Right renal pelvis (tissue), 4 donors: ENCODE measurements around the gene MEF2C. TPM values are rescaled to one million over a fixed set of nuclear protein-coding genes. Genes with fewer than 3 reads are reported as not detected.
"Not testable (repeated sequence)": the region's sequence is repeated elsewhere in the genome, so short reads cannot be mapped to it uniquely, and the experiment has no call there.

Source experiments
- DNase-seq, 4 donors: peaks; one replicate each; pipeline ENCODE4 v3.0.0-alpha.2; 2013; ENCODE audit warnings: low read depth in 4 of 4, low spot score in 3 of 4, missing footprints in 1 of 4
- polyA plus RNA-seq, 4 donors: library from polyadenylated mRNA; unstranded; fragments of 120-200 nt; gene quantifications; one replicate each; pipeline ENCODE4 v1.2.1, GENCODE V29; 2013; ENCODE audit not compliant: insufficient read length in 4 of 4

Gene MEF2C
- 10 to 100 TPM; 35.7 to 47.2 (median 43.0) TPM for polyA plus RNA-seq

DNA sequence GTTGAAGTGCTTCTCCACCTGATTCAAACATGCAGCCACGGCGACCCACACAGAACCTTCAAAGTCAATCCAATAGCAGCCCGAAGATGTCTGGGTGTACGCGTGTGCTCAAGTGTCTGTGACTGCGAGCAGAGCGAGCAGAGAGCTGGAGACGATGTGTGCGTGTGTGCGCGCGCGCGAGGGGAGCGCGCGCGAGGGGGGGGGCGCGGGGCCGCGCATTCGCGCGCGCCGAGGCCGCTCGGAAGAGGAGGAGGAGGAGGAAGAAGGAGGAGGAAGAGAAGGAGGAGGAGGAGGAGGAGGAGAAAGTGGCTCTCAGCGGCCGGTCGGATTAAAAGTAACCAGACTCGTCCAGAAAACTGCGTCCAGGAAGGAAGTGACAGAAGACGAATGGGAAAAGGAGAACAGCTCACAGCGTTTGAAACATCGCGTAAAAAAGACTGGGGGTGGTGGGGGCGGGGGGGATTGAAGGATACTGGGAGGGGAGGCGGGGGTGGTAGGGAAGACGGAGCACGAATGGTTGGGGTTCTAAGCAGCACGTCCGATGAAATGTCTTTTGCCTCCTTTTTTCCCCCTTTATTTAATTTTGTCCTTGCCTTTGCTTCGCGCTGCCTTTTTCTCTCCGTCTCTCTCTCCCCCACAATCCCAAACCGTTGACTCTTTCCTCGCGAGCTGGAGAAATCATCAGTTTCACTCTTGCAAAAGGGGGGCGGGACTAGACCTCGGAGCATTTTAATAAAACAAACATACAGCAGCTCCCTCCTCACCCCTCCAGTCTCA, at the start of gene MEF2C:
TSS of gene MEF2C (minus strand) at position 126 of the 777 bp plus-strand sequence. CDS start 59,396 bp downstream, outside the sequence.
- peak; percentile 59 to 72 (median 66) for DNase-seq

DNA sequence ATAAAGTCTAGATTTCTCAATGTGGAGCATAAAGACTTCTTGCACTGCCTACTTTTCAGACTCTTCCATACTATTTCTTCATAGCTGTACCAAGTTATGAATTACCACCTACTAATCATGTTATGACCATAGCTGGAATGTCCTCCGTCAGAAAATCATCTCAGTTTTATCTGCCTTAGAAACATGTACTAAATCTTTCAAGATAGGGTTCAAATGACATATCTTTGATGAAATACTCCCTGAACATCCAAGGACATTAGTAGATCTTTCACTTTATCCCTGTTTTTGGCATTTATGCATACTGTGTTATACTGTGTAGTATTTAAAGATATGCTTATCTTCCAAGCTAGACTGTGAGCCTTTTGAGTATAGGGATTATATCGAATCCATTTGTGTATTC, 49.6 kb upstream of the MEF2C start:
- DNase-seq, result no peak

DNA sequence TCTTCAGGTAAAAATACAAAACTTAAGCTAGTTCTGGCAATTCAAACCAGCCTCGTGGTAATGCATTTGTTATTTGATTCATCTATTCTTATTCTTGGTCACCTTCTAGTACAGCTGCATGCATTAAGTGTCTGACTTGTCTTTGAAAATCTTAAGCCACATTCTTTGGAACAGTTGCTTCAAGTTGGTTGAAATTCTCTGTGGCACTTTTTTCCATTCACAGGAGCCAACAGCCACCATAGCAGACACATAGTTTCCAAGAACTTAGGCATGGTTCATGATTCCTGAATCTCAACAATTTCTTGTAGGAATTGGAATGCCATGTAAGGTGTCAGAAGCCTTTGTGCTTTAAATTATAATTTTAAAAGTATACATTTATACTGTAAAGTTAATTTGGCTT, 47.4 kb upstream of the MEF2C start:
- DNase-seq, result no peak

DNA sequence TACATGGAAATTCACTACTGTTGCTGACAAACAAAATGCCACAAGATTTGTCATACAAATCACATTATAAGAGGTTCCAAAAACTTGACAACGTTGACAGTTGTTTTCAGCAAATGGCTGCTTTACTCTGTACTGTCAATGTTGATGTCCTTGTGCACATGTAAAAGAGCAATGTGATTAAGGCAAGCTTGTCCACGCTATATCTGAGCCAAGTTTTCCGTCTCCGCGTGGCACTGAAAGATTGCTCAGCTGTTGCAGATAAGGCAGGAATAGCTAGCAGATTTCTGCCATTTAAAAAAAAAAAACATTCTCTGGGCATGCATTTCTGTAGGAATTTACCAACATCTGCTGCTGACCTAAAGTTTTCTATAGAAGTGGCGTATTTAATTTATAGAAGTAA, 46.4 kb upstream of the MEF2C start:
- no peak for DNase-seq

DNA sequence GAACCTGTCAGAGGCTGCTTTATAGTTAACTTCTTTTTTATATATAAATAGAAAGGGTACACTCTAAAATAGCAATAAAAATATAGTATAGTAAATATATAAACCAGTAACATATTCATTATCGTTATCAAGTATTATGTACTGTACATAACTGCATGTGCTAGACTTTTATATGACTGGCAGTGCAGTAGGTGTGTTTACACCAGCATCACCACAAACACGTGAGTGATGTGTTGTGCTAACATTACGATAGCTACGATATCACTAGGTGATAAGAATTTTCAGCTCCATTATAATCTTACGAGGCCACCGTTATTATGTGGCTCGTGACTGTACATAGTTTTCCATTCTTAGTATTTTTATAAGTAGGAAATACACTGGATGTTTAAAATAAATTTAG, 43.8 kb upstream of the MEF2C start:
- no peak for DNase-seq

DNA sequence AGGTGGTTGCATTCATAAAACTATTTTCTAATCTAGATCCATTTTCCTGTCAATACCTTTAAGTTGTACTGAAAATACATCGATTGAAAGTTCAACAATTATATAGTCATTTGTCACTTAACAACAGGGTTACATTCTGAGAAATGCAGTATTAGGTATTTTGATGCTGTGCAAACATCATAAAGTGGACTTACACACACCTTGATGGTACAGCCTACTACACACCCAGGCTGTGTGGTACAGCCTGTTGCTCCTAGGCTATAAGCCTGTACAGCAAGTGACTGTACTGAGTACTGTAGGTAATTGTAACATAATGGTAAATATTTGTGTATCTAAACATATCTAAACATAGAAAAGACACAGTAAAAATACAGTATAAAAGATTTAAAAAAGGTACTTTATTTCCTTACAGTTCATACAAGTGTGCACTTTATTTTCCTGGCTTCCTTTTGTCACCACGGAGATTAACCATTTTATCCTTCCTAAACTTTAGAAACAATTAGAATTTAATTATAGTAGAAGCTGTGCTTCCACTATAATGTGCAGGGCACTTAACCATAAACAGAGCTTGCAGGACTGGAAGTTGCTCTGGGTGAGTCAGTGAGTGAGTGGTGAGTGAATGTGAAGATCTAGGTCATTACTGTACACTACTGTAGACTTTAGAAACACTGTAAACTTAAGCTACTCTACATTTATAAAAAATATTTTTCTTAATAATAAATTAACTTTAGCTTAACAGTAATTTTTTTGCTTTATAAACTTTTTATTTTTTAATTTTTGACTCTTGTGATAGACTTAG, 42.9 kb upstream of the MEF2C start:
- DNase-seq, result no peak

DNA sequence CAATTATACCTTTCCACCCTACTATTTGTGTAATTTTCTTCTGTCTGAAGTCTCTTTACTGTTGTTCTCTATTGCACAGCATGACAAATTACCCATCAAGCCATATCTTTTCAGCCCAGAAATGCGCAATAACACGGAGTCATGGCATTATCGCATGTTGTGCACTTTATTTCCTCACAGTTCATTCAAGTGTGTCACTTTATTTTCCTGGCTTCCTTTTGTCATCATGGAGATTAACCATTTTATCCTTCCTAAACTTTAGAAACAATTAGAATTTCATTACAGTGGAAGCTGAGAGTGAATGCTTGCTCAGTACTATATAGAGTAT, 41.3 kb upstream of the MEF2C start:
- DNase-seq, result no peak

DNA sequence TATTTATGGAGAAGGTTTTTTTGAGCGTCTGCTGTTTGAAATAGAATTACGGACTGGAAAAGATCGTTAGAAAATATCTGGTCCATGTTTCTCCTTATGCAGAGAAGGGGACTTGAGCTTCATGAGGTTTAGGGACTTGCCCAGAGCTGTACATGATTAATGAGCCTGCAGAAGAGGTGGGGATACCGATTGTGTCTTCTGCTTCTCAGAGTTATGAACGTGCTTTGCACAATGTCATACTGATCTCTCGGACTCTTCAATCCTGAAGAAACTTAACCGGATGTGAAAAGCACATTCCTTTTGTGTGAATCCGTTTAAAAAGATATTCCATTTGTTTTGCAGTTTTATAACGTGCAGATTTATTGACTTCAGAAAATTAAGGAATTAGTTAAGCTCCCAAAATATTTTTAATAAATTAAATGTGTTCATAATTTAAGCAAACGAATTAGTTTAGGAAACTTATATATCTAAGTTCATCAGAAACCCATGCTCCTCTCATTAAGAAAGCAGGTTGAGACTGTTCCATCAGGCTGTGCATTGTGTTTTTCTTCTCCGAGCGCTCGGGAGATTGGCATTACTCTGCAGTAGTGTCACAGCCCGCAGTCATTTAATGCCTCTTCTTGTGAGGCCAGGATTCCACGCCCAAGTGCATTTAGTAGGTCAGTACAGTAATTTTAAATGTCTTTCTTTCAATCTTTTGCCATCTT, 40.8 kb upstream of the MEF2C start:
- no peak for DNase-seq

DNA sequence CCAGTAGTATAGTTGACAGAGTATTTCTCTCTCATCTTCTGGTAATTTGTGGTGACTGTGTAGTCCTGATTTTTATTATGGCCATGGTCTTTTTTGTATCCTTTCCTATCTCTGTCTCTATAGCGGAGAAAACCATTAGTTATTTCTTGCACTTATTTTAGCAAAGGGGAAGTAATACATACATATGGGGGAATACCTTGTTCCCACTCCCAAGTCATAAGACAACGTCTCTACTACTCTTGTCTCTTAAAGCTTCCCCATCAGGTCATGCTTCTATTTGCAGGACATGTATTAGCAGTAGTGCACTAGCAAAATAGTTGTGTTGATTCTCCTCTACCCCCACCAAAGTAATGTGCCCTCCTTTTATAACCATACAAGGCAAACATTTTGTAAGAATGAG, 29.8 kb upstream of the MEF2C start:
- not testable (repeated sequence) for DNase-seq

DNA sequence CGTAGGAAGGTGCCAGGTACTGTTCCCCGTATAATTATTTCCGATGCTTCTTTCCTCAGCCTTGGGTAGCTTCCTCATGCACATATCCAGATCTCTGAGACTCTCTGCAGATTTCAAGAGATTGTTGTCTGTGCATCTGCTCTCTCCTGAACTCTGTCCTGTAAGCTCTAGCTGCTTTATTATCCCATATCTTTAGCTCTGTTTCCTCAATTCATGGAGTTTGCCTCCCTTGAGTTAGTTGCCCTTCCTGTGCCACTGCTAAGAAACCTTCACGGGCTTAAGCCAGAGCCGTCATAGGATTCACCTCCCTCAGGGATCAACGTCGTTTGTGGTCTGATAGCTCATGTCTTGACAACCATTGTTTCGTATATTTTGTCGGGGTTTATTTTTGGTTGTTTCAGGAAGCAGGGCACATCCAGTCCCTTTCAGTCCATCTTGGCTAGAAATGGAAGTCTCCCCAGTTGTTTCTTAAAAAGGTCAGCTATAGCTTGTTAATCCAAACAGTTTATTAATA, 28.1 kb upstream of the MEF2C start:
- DNase-seq, result not testable (repeated sequence)

DNA sequence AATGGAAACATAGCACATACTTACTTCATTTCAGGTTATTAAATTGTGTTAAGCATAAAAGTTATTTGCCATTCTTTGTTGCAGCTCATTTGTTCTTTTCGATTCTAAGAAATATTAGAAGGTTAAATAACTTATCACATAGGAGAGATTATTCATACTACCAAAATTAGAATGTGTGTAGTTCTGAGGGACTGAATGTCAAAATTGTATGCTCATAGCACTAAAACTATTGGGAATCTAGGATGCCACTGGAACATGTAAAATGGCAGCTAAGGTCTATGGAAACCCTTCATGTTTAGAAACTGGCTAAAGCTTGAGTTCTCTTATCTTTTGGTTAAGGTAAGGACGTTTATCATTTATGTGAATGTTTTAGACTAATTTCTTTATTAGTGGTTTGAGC, 21.5 kb upstream of the MEF2C start:
- not testable (repeated sequence) for DNase-seq

DNA sequence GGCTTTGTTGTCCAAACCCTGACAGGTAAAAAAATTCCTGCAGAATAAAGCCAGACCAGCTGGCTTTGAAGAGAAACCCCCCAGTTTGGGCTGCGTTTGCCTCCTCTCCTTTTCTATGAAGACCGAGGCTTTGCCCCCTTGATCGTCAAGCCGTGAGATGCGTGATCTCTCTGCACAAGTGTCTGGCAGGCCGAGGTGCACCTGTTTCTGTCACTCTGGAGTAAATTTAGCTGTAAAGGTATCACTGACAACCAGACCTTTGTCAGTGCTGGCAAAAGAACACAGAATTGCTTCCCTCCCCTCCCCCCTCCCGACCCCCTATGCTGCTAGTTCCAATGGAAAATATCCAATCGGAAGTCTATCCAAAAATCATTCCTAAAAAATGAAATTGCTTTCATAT, 21.0 kb upstream of the MEF2C start:
- DNase-seq, result not testable (repeated sequence)

DNA sequence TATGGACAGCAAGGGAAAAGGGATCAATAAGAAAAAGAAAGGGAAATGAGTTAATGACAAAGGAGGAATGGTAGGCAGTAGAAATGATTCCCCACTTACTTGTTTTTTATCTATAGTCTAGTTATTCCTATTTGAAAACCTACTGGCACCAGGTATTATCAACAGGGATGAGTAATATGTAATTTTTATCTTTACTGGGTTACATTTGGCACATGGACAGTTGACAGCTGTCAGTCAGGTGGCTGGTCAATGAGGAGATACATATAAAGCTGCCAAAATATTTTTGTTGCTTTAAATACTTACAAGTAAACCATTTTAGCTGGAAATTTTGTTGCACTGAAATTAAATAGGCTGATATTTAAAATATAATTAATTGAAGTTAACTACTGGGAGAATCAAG, 18.1 kb upstream of the MEF2C start:
- not testable (repeated sequence) for DNase-seq

DNA sequence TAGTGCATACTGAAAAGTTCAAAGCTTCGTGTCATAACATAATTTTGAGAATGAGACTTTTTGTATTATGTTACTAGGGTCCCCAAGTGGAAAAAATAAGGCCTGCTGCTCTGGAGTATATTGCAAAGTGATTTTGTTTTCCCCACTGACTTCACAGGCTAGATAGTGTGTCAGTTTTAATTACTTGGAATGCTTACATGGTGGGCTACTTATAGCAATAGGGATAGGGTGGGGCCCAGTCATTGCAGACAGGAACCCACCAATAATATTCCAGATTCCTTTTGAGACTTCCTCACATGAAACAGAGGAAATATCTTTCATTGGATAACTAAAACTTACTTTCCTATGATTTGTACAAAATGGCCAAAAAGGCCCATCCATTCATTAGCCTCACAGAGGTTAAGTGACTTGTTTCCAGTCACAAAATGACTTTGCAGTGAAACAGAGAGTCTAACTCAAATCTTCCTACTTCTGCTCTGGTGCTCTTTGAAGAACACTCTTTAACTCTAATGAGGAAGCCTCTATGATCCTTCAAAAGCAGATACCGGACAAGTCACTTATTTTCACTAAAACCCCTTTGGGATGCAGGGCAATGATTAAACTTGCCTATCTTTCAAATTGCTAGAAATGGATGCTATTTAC, 16.2 kb upstream of the MEF2C start:
- DNase-seq, result no peak

DNA sequence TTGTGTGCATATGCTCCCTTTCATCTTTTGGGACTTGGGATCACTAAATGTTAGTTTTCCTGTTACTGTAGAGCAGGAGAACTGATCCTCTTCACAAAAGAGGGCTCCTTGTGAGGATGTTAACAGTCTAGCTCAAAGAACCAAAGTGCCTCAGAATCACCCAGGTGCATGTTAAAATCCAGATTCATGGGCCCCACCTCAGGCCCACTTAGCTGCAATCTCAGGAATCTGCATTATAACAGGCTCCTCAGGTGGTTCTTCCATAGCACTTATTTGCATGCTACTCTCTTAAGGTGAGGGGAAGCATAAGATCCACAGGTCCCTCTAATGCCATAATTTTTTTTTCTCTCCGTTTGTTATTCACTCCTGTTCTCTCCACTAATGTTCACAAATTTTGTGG, 14.8 kb upstream of the MEF2C start:
- DNase-seq, result no peak

DNA sequence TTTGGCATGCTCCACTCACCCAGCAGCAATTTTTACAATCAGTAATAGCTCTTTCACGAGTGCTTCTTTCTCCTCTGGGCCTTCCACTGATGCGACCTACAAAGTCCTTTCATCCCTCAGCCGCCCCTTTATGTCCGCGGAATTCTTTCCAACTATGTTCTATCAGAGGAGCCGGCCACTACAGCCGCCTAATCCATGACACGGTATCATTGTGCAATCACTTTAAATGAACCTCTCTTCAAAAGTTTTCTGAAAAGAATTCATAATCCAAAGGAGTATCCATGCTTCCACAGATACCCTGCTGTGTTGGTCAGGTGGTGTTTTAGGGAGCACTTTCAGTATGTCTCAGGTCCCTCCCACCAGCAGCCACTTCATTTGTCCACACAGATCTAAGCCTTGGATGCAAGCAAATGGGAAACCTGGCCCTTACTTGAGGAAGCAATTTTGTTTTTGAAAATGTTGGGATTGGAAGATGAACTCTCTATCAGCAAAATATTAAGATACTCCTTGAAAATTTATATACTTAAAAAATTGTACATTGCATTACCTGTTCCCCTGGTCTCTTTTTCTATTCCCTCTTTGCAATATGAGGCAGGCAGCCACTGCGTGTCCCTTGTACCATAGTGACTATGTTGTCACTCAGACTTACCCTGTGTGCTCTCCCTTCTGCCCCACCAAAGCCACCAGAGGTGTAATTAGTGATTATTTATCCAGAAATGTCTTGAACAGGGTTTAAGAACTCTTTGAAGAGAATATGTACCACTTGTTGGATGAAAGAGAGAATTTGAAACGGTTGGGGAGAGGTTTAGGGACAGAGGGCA, 12.9 kb upstream of the MEF2C start:
- DNase-seq, result no peak

DNA sequence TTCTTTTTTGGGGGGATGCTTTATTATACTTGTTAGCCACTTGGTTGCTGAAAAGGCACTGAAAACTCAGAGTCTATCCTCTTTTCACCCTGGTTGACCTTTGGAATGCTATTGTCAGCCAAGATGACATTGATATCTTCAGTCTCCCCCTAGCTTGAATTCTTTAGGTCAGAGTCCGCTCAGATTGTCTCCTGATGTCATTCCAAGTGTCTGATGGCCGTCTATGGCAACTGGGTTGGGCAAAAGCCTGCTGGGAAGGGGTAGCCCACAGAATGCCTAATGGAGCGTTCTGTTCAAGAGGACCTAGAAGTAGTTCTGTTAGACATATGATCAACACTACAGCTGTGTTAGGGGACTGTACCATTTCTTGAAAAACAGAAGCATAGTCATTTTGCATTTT, 9.7 kb upstream of the MEF2C start:
- no peak for DNase-seq

DNA sequence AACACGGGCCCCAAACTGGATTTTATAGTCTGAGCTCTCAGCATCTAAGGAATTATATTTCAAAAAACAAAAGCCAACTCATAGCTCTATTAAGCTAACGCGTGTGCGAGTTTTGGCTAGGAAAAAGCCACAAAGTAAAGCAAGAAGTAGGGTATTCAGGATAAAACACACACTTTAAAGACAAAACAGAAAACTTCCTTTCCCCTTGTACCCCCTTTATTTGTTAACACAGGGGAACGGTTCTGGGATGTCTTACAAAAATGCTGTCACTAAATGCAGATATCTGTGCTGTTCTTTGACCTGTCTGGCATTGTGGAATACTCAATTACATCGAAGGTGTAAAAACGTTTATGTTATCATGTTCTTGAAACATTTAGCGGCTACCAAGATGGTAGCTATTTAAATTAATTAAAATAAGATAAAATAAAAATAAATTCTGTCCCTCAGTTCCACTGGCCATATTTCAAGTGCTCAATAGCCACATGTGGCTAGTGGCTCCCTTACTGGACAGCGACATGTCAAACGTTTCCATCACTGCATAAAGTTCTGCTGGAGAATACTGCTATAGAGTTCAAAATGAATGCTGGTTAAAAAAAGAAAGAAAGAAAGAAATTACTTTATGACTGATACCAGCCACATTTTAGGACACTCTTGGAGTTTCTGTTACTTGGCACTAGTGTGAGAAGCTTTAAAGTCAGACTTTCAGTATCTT, 7.2 kb upstream of the MEF2C start:
- DNase-seq, result peak in 1 of 4 donors; percentile 8
